HepG2 (cell line): ENCODE data around the gene STMN3. TPM values are rescaled to one million over a fixed set of nuclear protein-coding genes. Genes with fewer than 3 reads are reported as not detected.

Experiments used
- BHLHE40 ChIP-seq: IDR thresholded peaks from 2 replicates; pipeline ENCODE4 v1.6.1; 2011; ENCODE audit warnings: low read length, improper control_type of control experiment
- CSRNP1 ChIP-seq: sonication (generic); formaldehyde crosslinking; IDR thresholded peaks from 2 replicates; pipeline ENCODE4 v1.8.1; 2023; ENCODE audit warnings: mild to moderate bottlenecking, missing genetic modification reagents
- KLF16 ChIP-seq, 2 experiments: sonication (generic) in 1 of 2; formaldehyde crosslinking in 1 of 2; IDR thresholded peaks; 2 replicates each; pipeline versions ENCODE4 v1.6.1 to v1.8.0; 2016 to 2023; ENCODE audit warnings: missing genetic modification reagents in 2 of 2, missing compliant biosample characterization in 1 of 2
- POLR2AphosphoS5 ChIP-seq: IDR thresholded peaks from 2 replicates; pipeline ENCODE4 v1.6.1; 2012; ENCODE audit warnings: low read depth, low read length
- SOX13 ChIP-seq, 3 experiments: fragments of 450-650 bp in 1 of 3; sonication (generic) in 1 of 3; formaldehyde crosslinking in 1 of 3; IDR thresholded peaks in 2 of 3; conservative IDR thresholded peaks in 1 of 3; 2 replicates each; pipeline versions ENCODE4 v1.5.0 to v1.6.1; 2016 to 2020; ENCODE audit warnings: antibody characterized with exemption in 1 of 3, mild to moderate bottlenecking in 1 of 3, missing compliant biosample characterization in 1 of 3, missing genetic modification reagents in 1 of 3, moderate library complexity in 1 of 3
- SP4 ChIP-seq: sonication (generic); formaldehyde crosslinking; IDR thresholded peaks from 2 replicates; pipeline ENCODE4 v1.8.1; 2023; ENCODE audit warnings: mild to moderate bottlenecking, missing genetic modification reagents
- TEAD2 ChIP-seq: sonication (generic); formaldehyde crosslinking; IDR thresholded peaks from 2 replicates; pipeline ENCODE4 v1.9.0; 2021; ENCODE audit warnings: missing genetic modification reagents
- TMF1 ChIP-seq: sonication (generic); formaldehyde crosslinking; IDR thresholded peaks from 2 replicates; pipeline ENCODE4 v1.8.1; 2022; ENCODE audit warnings: low read depth, missing genetic modification reagents
- ZC3H13 ChIP-seq: sonication (generic); formaldehyde crosslinking; IDR thresholded peaks from 2 replicates; pipeline ENCODE4 v1.8.1; 2023; ENCODE audit warnings: mild to moderate bottlenecking, missing genetic modification reagents, moderate library complexity
- ZFX ChIP-seq: sonication (generic); formaldehyde crosslinking; IDR thresholded peaks from 2 replicates; pipeline ENCODE4 v1.4.0; 2020; ENCODE audit warnings: mild to moderate bottlenecking, low read depth, missing genetic modification reagents, moderate library complexity
- ZNF414 ChIP-seq: sonication (generic); formaldehyde crosslinking; IDR thresholded peaks from 2 replicates; pipeline ENCODE4 v1.5.0; 2020; ENCODE audit warnings: missing genetic modification reagents
- ZNF451 ChIP-seq: sonication (generic); formaldehyde crosslinking; IDR thresholded peaks from 2 replicates; pipeline ENCODE4 v1.5.0; 2020; ENCODE audit warnings: mild to moderate bottlenecking, missing genetic modification reagents
- ZNF563 ChIP-seq: sonication (generic); formaldehyde crosslinking; IDR thresholded peaks from 2 replicates; pipeline ENCODE4 v1.8.0; 2022; ENCODE audit warnings: mild to moderate bottlenecking, moderate library complexity, missing genetic modification reagents
- ZNF574 ChIP-seq: sonication (generic); formaldehyde crosslinking; IDR thresholded peaks from 2 replicates; pipeline ENCODE4 v1.4.0; 2020; ENCODE audit warnings: missing genetic modification reagents
- ZNF709 ChIP-seq: sonication (generic); formaldehyde crosslinking; IDR thresholded peaks from 2 replicates; pipeline ENCODE4 v1.5.0; 2020; ENCODE audit warnings: mild to moderate bottlenecking, missing genetic modification reagents
- ZNF790 ChIP-seq: sonication (generic); formaldehyde crosslinking; IDR thresholded peaks from 2 replicates; pipeline ENCODE4 v1.8.0; 2022; ENCODE audit warnings: missing genetic modification reagents, mild to moderate bottlenecking, borderline replicate concordance
- ZNF879 ChIP-seq: sonication (generic); formaldehyde crosslinking; IDR thresholded peaks from 2 replicates; pipeline ENCODE4 v1.8.1; 2023; ENCODE audit warnings: missing genetic modification reagents
- polyA plus RNA-seq, 8 experiments: library from polyadenylated mRNA; depleted of rRNA in 3 of 8; stranded (reverse) in 7 of 8; unstranded in 1 of 8; fragments of >200 nt; fragmentation: Illumina TruSeq in 4 of 8; extraction: Trizol in 4 of 8; gene quantifications; 2 replicates each; pipeline versions ENCODE4 v1.2.1 to v1.2.3, GENCODE V29; 2011 to 2016; ENCODE audit warnings: low read depth in 4 of 8, missing spikeins in 1 of 8, mixed read lengths in 1 of 8; ENCODE audit not compliant: insufficient read depth in 1 of 8
- total RNA-seq, 5 experiments: library from RNA; depleted of rRNA; stranded (reverse); fragments of >200 nt; fragmentation: Illumina TruSeq; extraction: Trizol; gene quantifications; 2 replicates each; pipeline ENCODE4 v1.2.3, GENCODE V29; 2016; ENCODE audit warnings: low read depth in 1 of 5

Gene STMN3
- total and polyA plus RNA-seq, 2 of the 13 experiments (the other 11 are each of a cell fraction or from before 2014, with no cell fraction given) = 21.0 to 48.3 TPM

- TF ChIP-seq CSRNP1 (peak; percentile 19; the same call in 1 of the 2 replicates), ZNF790 (CRISPR knock-in tag) (peak; percentile 56; the same call in 1 of the 2 replicates), ZNF709 (CRISPR knock-in tag) (0 out of 2 replicates have a peak, but pooled peaks have one; percentile 35), TMF1 (no peak), ZNF879 (peak; percentile 36; the same call in 1 of the 2 replicates), ZNF563 (peak; percentile 79; the same call in 1 of the 2 replicates), SP4 (CRISPR knock-in tag) (peak; percentile 39; the same call in 1 of the 2 replicates), BHLHE40 (no peak), ZC3H13 (CRISPR knock-in tag) (0 out of 2 replicates have a peak, but pooled peaks have one; percentile 79), POLR2AphosphoS5 (peak; percentile 54), ZNF451 (CRISPR knock-in tag) (peak; percentile 62; the same call in 1 of the 2 replicates), TEAD2 (peak; percentile 80; the same call in 1 of the 2 replicates), ZNF574 (CRISPR knock-in tag) (peak; percentile 54), ZNF414 (CRISPR knock-in tag) (peak; percentile 50; the same call in 1 of the 2 replicates), SOX13 (IDR thresholded peaks at IDR 0.05) (no peak), SOX13 (CRISPR knock-in tag; conservative IDR thresholded peaks at IDR 0.05 in 1 of 2, IDR thresholded peaks at IDR 0.05 in 1 of 2) (peak in 1 of 2 experiments; percentile 20; a peak in 1 of 4 replicates), KLF16 (CRISPR knock-in tag; IDR thresholded peaks at IDR 0.05) (peak in 1 of 2 experiments; percentile 26; a peak in 1 of 4 replicates), ZFX (CRISPR knock-in tag) (peak; percentile 66)
These were observed 838 bp downstream of the STMN3 start (continued) for GRCh38 chr20:63652192-63652980.
